ENCODE results near the gene STK40. TPM values are rescaled to one million over a fixed set of nuclear protein-coding genes. Genes with fewer than 3 reads are reported as not detected.

The STK40 gene
- polyA plus RNA-seq, 3 donors = 40.2 to 65.9 (median 55.8) TPM

DNA sequence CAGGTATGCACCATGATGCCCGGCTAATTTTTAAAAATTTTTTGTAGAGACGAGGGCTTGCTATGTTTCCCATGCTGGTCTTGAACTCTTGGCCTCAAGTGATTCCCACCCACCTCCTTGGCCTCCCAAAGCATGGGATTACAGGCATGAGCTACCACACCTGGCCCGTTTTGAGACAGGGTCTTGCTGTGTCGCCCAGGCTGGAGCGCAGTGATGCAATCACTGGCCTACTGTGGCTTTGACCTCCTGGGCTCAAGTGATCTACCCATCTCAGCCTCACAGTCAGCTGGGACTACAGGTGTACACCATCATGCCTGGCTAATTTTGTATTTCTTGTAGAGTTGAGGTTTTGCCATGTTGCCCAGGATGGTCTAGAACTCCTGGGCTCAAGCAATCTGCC, 87.1 kb downstream of the STK40 start:
- Mint-ChIP-seq H3K4me3 (no peak overlapping the region), H3K27me3 (ENCODE audit: low read depth in 3 of 3) (no peaks in the 10 kb centered on the region), H3K27ac (peak overlapping the region in 6 of 7 donors; percentile 65 to 92 (median 84)), H3K9me3 (no peaks in the 10 kb centered on the region), H3K4me1 (peaks cover 21% of the 10 kb centered on the region), H3K36me3 (peaks cover 77 to 90% of the 10 kb centered on the region in 2 donors)
- Histone ChIP-seq H3K9ac (ENCODE audit: insufficient read depth, low read length, poor library complexity, severe bottlenecking) (no peak overlapping the region), H3K27me3 (ENCODE audit: control insufficient read depth in 2 of 2, insufficient read depth in 2 of 2, low read length in 2 of 2) (no peaks in the 10 kb centered on the region), H3K4me2 (replicated peaks; ENCODE audit: extremely low read depth, low read length, poor library complexity, severe bottlenecking) (no peak overlapping the region), H2AFZ (ENCODE audit: insufficient read depth, low read depth, low read length, poor library complexity, severe bottlenecking) (no peak overlapping the region), H3K36me3 (replicated peaks in 1 of 2; ENCODE audit: control insufficient read depth in 1 of 2, insufficient read depth in 2 of 2, low read length in 2 of 2) (peaks cover 79 to 91% of the 10 kb centered on the region in 2 donors), H4K20me1 (ENCODE audit: insufficient read depth, low read length) (peaks cover 69% of the 10 kb centered on the region), H3K27ac (ENCODE audit: low read depth in 1 of 2, low read length in 2 of 2) (no peak overlapping the region), H3K4me3 (replicated peaks in 1 of 3; ENCODE audit: low read depth in 2 of 3, low read length in 3 of 3) (no peak overlapping the region), H3K4me1 (ENCODE audit: control insufficient read depth in 1 of 2, insufficient read depth in 2 of 2, low read length in 2 of 2) (peaks cover 8 to 19% of the 10 kb centered on the region in 2 donors), H3K79me2 (ENCODE audit: insufficient read depth, low read length) (no peaks in the 10 kb centered on the region), H3K9me3 (replicated peaks in 1 of 2; ENCODE audit: control insufficient read depth in 1 of 2, insufficient read depth in 1 of 2, low read length in 2 of 2) (no peaks in the 10 kb centered on the region)
- 100% methylated on average over 5 of the region's 5 CpGs for WGBS (ENCODE audit: insufficient coverage)
- intact Hi-C loops (cut with micrococcal nuclease) = no loop called here
- DNase-seq = no peak
- no peak for TF ChIP-seq CTCF (IDR thresholded peaks at IDR 0.05)

GRCh38 chr1:36297062-36297461, 88.7 kb downstream of the STK40 start:
- Mint-ChIP-seq H3K27me3 (ENCODE audit: low read depth in 3 of 3) (no peaks in the 10 kb centered on the region), H3K27ac (peak overlapping the region in 1 of 7 donors; percentile 8), H3K36me3 (peaks cover 77 to 89% of the 10 kb centered on the region in 2 donors), H3K4me3 (no peak overlapping the region), H3K4me1 (peaks cover 18% of the 10 kb centered on the region), H3K9me3 (no peaks in the 10 kb centered on the region)
- Histone ChIP-seq H3K79me2 (ENCODE audit: insufficient read depth, low read length) (no peaks in the 10 kb centered on the region), H3K27me3 (ENCODE audit: control insufficient read depth in 2 of 2, insufficient read depth in 2 of 2, low read length in 2 of 2) (no peaks in the 10 kb centered on the region), H4K20me1 (ENCODE audit: insufficient read depth, low read length) (peaks cover 60% of the 10 kb centered on the region), H3K9ac (ENCODE audit: insufficient read depth, low read length, poor library complexity, severe bottlenecking) (no peak overlapping the region), H3K4me1 (ENCODE audit: control insufficient read depth in 1 of 2, insufficient read depth in 2 of 2, low read length in 2 of 2) (peaks cover 7 to 16% of the 10 kb centered on the region in 2 donors), H3K4me3 (replicated peaks in 1 of 3; ENCODE audit: low read depth in 2 of 3, low read length in 3 of 3) (no peak overlapping the region), H3K36me3 (replicated peaks in 1 of 2; ENCODE audit: control insufficient read depth in 1 of 2, insufficient read depth in 2 of 2, low read length in 2 of 2) (peaks cover 78 to 91% of the 10 kb centered on the region in 2 donors), H3K9me3 (replicated peaks in 1 of 2; ENCODE audit: control insufficient read depth in 1 of 2, insufficient read depth in 1 of 2, low read length in 2 of 2) (no peaks in the 10 kb centered on the region), H3K27ac (ENCODE audit: low read depth in 1 of 2, low read length in 2 of 2) (no peak overlapping the region), H2AFZ (ENCODE audit: insufficient read depth, low read depth, low read length, poor library complexity, severe bottlenecking) (no peak overlapping the region), H3K4me2 (replicated peaks; ENCODE audit: extremely low read depth, low read length, poor library complexity, severe bottlenecking) (no peak overlapping the region)
- DNase-seq = no peak
- no CpG with 5 or more reads among the region's 2 CpGs for WGBS (ENCODE audit: insufficient coverage)
- no peak for TF ChIP-seq CTCF (IDR thresholded peaks at IDR 0.05)
- intact Hi-C loops (cut with micrococcal nuclease) = no loop called here

Measured in CD14-positive monocyte (primary cell).